ENCODE data around the gene PLEKHA7. TPM values are rescaled to one million over a fixed set of nuclear protein-coding genes. Genes with fewer than 3 reads are reported as not detected.
A peak's percentile ranks its signal among the peaks of the same experiment; 100 is the strongest.

Gene PLEKHA7
- total RNA-seq, 1 donor from 2014 or later, result 77.1 TPM

DNA sequence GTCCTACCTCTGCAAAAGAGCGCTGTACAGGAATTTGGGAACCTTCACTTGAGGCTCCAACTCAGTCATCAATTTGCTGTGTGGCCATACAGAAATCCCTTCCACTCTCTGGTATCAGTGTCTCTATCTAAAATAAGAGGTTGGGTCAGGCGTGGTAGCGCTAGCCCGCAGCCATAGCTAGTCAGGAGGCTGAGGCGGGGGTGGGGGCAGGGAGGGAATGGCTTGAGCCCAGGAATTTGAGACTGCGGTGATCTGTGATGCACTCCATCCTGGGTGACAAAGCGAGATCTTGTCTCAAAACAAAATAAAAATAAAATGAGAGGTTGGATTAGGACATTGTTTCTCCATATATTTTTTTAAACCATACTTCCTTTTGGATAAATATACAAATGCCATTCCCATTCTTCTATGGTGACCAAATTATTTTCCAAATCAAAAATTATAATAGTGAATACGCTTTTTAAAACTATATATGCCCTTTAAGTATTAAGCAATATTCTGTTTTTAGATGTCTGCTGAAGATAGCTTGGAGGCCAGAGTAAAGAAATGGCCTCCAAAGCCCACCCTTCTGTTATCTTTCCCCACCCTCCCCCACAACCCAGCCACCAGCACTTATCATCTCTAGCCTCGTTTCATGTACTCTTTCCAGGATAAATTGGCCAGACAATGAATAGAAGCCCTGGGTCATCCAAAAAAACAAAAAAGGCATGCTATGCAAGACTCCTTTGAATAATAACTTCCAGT, 87.2 kb downstream of the PLEKHA7 start:
- TF ChIP-seq, protein P1, sequence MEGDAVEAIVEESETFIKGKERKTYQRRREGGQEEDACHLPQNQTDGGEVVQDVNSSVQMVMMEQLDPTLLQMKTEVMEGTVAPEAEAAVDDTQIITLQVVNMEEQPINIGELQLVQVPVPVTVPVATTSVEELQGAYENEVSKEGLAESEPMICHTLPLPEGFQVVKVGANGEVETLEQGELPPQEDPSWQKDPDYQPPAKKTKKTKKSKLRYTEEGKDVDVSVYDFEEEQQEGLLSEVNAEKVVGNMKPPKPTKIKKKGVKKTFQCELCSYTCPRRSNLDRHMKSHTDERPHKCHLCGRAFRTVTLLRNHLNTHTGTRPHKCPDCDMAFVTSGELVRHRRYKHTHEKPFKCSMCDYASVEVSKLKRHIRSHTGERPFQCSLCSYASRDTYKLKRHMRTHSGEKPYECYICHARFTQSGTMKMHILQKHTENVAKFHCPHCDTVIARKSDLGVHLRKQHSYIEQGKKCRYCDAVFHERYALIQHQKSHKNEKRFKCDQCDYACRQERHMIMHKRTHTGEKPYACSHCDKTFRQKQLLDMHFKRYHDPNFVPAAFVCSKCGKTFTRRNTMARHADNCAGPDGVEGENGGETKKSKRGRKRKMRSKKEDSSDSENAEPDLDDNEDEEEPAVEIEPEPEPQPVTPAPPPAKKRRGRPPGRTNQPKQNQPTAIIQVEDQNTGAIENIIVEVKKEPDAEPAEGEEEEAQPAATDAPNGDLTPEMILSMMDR (IDR thresholded peaks at IDR 0.05; ENCODE audit: unreplicated experiment), result no peak

DNA sequence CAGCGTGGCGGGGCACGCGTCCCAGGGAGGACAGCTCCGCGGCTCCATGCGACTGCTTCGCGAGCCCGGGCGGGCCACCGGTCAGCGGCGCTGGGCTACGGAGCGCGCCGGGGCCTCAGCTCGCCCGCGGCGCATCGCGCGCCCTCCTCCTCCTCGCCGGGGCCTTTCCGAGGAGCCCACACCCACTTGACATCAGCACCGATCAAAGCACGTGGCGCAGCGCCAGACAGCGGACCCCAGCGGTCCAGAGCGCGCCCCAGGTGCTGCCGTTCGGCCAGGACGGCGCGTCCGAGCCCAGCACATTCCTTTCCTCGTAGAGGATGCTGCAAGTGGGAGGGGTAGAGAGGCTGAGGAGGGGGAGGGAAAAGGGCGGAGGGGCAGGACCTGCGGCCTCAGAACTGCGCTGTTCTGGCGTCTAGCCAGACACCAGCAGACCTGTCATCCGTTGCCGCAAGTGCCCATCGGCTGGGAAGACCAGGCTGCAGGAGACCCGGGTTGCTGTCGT, 88.6 kb downstream of the PLEKHA7 start:
- no peaks in the 10 kb centered on the region for H3K36me3 Mint-ChIP-seq (ENCODE audit: insufficient read depth)
- TF ChIP-seq, protein P1 (IDR thresholded peaks at IDR 0.05; ENCODE audit: unreplicated experiment), result no peak
- DNase-seq (ENCODE audit: low spot score, unreplicated experiment), result peak; percentile 48
- peaks cover 43% of the 10 kb centered on the region for H3K4me1 Mint-ChIP-seq (ENCODE audit: low read depth)
- H3K9me3 Mint-ChIP-seq (ENCODE audit: low read depth), result no peaks in the 10 kb centered on the region
- peaks cover 4% of the 10 kb centered on the region for H3K27me3 Mint-ChIP-seq
- H3K4me3 Mint-ChIP-seq (ENCODE audit: low read depth), result peak overlapping the region; percentile 80
- peak overlapping the region; percentile 98 for H3K27ac Mint-ChIP-seq

More for the DNA sequence above, 87.2 kb downstream of the PLEKHA7 start:
- H3K4me1 Mint-ChIP-seq (ENCODE audit: low read depth), result peaks cover 37% of the 10 kb centered on the region
- peaks cover 4% of the 10 kb centered on the region for H3K27me3 Mint-ChIP-seq
- no peaks in the 10 kb centered on the region for H3K36me3 Mint-ChIP-seq (ENCODE audit: insufficient read depth)
- H3K4me3 Mint-ChIP-seq (ENCODE audit: low read depth), result no peak overlapping the region
- DNase-seq (ENCODE audit: low spot score, unreplicated experiment), result no peak
- no peaks in the 10 kb centered on the region for H3K9me3 Mint-ChIP-seq (ENCODE audit: low read depth)
- H3K27ac Mint-ChIP-seq, result no peak overlapping the region

DNA sequence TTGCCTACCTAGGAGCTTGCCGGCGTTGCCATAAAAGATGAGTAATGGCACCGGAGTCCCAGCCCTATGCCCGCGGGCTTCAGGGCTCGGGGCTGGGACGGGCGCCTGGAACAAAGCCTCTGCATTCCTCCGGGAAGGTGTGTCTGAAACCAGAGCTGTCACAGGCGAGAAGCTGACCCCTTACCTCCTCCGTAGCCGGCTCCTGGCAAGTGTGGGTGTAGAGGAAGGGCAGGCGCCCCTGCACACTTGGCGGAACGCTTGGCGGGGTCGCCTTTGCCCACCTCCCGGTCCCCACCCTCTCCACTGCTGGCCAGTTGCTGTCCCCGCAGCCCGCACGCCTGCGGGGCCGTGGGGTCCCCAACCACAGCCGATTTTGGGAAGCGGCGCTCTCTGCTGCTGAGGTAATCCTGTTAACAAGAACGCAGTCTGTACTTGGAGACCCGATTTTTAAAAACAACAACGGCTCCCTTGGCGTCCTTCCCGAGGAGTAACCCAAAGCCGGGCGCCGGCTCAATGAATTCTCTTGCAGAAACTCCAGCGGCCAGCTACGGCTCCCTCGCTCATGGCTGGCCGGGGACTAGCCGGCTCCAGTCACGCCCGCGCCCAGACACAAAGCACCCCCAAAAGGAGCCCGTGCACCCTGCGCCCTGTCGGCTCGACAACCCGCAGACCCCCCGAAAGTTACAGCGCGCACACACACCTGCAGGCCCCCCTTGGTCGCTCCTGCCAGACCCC, 89.2 kb downstream of the PLEKHA7 start:
- peaks cover 4% of the 10 kb centered on the region for H3K27me3 Mint-ChIP-seq
- H3K9me3 Mint-ChIP-seq (ENCODE audit: low read depth), result no peaks in the 10 kb centered on the region
- peaks cover 43% of the 10 kb centered on the region for H3K4me1 Mint-ChIP-seq (ENCODE audit: low read depth)
- peak overlapping the region; percentile 92 for H3K27ac Mint-ChIP-seq
- peak overlapping the region; percentile 80 for H3K4me3 Mint-ChIP-seq (ENCODE audit: low read depth)
- DNase-seq (ENCODE audit: low spot score, unreplicated experiment), result peak; percentile 41
- no peaks in the 10 kb centered on the region for H3K36me3 Mint-ChIP-seq (ENCODE audit: insufficient read depth)
- TF ChIP-seq, protein P1 (IDR thresholded peaks at IDR 0.05; ENCODE audit: unreplicated experiment), result no peak

DNA sequence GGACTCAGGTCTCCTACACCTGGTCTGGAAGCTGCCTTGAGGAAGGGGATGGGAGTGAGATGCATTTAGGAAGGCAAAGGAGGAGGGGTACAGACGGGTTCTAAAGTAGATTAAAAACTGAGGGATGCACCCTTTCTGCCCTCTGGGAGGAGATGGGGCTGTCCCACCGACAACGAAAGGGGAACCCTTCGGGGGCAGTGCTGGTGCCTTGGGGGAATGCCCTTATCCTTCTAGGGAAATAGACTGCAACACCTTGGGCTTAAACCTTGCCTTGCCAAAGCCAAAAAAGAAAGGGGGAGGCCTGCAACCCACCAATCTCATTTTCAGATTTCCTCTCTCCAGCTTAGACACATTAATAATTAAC, 89.8 kb downstream of the PLEKHA7 start:
- peak overlapping the region; percentile 80 for H3K4me3 Mint-ChIP-seq (ENCODE audit: low read depth)
- TF ChIP-seq, protein P1 (IDR thresholded peaks at IDR 0.05; ENCODE audit: unreplicated experiment), result no peak
- peaks cover 43% of the 10 kb centered on the region for H3K4me1 Mint-ChIP-seq (ENCODE audit: low read depth)
- DNase-seq (ENCODE audit: low spot score, unreplicated experiment), result no peak
- peak overlapping the region; percentile 92 for H3K27ac Mint-ChIP-seq
- H3K36me3 Mint-ChIP-seq (ENCODE audit: insufficient read depth), result no peaks in the 10 kb centered on the region
- peaks cover 4% of the 10 kb centered on the region for H3K27me3 Mint-ChIP-seq
- H3K9me3 Mint-ChIP-seq (ENCODE audit: low read depth), result no peaks in the 10 kb centered on the region

DNA sequence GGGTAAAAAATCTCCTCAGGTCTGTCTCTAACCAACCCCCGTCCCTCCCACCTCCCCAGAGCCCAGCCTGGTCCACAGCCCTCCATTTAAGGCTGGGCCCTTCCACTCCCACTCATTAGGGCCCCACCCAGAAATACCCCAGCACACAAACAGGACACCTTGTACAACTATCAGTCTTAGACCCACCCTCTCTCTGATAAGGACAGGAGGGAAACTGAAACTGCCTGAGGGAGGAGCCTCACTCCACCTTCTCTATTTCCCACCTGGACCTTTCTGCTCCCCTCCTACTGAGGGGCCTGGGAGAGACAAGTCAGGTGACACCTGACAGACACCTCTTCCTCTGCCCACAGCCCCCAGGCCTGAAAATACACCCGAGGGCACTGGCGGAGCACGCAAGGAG, 90.2 kb downstream of the PLEKHA7 start:
- peaks cover 43% of the 10 kb centered on the region for H3K4me1 Mint-ChIP-seq (ENCODE audit: low read depth)
- DNase-seq (ENCODE audit: low spot score, unreplicated experiment), result no peak
- TF ChIP-seq, protein P1 (IDR thresholded peaks at IDR 0.05; ENCODE audit: unreplicated experiment), result no peak
- H3K27me3 Mint-ChIP-seq, result peaks cover 4% of the 10 kb centered on the region
- no peaks in the 10 kb centered on the region for H3K9me3 Mint-ChIP-seq (ENCODE audit: low read depth)
- peak overlapping the region; percentile 80 for H3K4me3 Mint-ChIP-seq (ENCODE audit: low read depth)
- H3K27ac Mint-ChIP-seq, result peak overlapping the region; percentile 92
- H3K36me3 Mint-ChIP-seq (ENCODE audit: insufficient read depth), result no peaks in the 10 kb centered on the region
